ENCODE results near the gene ZGRF1.

ZGRF1 gene

GRCh38 chr4:112636688-112637551 is at the start of gene ZGRF1, which contains the start of gene LARP7:
Gene ZGRF1, minus strand, starts transcription at chr4:112636909. Its CDS starts 3,733 bp downstream, at chr4:112633176.
Gene LARP7, plus strand, starts transcription at chr4:112637143. Its CDS starts 7,527 bp downstream, at chr4:112644670.
- DNase-seq (ENCODE audit: low read depth) = peak; percentile 98
- TF ChIP-seq, protein P1, sequence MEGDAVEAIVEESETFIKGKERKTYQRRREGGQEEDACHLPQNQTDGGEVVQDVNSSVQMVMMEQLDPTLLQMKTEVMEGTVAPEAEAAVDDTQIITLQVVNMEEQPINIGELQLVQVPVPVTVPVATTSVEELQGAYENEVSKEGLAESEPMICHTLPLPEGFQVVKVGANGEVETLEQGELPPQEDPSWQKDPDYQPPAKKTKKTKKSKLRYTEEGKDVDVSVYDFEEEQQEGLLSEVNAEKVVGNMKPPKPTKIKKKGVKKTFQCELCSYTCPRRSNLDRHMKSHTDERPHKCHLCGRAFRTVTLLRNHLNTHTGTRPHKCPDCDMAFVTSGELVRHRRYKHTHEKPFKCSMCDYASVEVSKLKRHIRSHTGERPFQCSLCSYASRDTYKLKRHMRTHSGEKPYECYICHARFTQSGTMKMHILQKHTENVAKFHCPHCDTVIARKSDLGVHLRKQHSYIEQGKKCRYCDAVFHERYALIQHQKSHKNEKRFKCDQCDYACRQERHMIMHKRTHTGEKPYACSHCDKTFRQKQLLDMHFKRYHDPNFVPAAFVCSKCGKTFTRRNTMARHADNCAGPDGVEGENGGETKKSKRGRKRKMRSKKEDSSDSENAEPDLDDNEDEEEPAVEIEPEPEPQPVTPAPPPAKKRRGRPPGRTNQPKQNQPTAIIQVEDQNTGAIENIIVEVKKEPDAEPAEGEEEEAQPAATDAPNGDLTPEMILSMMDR (IDR thresholded peaks at IDR 0.05; ENCODE audit: low read depth, low read length, missing control alignments) = peak; percentile 63
- H3K4me3 ChIP-seq (ENCODE audit: low read depth, low read length) = peak within 1 kb of the TSS; percentile 79

GRCh38 chr4:112680996-112681395 is 44.3 kb upstream of the ZGRF1 start:
- TF ChIP-seq, protein P1 (IDR thresholded peaks at IDR 0.05; ENCODE audit: low read depth, low read length, missing control alignments) = no peak

DNA sequence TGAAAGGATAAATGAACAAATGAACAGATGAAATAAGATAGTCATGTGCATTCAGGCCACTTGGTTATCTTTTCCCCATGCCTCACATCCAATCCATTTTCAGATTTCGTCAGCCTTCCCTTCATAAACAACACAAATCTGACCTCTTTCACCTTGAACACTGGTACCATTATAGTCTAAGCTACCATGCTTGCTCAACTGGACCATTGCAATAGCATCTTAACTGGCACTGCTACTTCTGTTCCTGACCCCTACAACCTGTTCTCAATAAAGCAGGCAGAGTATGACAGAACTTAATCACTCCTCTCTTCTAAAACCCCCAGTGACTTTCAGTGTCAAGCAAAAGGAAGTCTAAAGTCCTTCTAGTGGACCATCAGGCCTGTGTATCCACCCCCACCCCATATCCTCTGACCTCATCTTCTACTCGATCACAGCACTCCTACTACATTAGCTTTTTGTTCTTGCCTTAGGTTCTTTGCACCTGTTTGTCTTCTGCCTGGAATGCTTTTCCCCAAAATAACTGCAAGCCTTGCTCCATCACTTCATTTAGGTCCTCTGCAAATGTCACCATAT is 40.9 kb upstream of the ZGRF1 start:
- no peak overlapping the region for H3K4me3 ChIP-seq (ENCODE audit: low read depth, low read length)
- TF ChIP-seq, protein P1 (IDR thresholded peaks at IDR 0.05; ENCODE audit: low read depth, low read length, missing control alignments) = no peak
- no peak for DNase-seq (ENCODE audit: low read depth)

More at GRCh38 chr4:112680996-112681395, 44.3 kb upstream of the ZGRF1 start:
- DNase-seq (ENCODE audit: low read depth) = no peak
- no peak overlapping the region for H3K4me3 ChIP-seq (ENCODE audit: low read depth, low read length)

DNA sequence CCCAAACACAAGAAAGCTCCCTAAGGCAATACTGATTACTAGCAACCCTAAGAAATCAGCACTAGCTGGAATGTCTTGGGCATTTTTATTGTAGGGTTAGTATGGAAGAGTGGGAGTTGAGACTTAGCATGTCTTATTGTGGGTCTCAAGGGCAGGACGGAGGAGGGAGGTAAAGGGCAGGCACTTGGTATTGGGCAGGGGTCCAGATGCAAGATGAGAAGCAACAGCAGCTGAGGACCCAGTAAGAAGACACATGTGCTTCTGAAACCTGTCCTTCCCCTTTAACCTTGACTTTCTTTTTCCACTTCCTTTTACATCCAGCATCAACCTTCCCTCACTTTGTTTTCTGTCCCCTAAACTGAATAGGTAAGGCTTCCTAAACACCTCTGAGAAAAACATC is 37.7 kb upstream of the ZGRF1 start:
- DNase-seq (ENCODE audit: low read depth) = no peak
- H3K4me3 ChIP-seq (ENCODE audit: low read depth, low read length) = no peak overlapping the region
- TF ChIP-seq, protein P1 (IDR thresholded peaks at IDR 0.05; ENCODE audit: low read depth, low read length, missing control alignments) = no peak

GRCh38 chr4:112673686-112674085 is 37.0 kb upstream of the ZGRF1 start:
- DNase-seq (ENCODE audit: low read depth) = no peak
- H3K4me3 ChIP-seq (ENCODE audit: low read depth, low read length) = no peak overlapping the region
- TF ChIP-seq, protein P1 (IDR thresholded peaks at IDR 0.05; ENCODE audit: low read depth, low read length, missing control alignments) = no peak

DNA sequence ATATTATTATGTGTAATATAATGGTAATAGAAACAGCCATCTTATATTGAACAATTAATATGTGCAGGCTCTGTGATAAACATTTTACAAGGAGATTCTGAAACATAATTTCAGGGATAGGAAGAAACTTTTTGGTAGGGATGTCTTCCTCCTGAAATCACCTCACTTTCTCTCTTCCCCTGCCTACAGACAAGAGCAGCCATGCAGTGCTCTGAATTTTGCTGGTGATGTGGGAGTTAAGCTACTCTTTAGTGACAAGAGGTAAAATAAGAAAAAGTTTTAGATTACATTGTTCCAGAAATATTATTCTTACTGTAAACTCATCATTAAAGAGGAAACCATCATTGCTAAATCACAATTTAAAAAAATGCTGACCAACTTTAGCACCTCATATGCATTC is 36.4 kb upstream of the ZGRF1 start:
- TF ChIP-seq, protein P1 (IDR thresholded peaks at IDR 0.05; ENCODE audit: low read depth, low read length, missing control alignments) = no peak
- no peak overlapping the region for H3K4me3 ChIP-seq (ENCODE audit: low read depth, low read length)
- no peak for DNase-seq (ENCODE audit: low read depth)
